Tibial nerve (tissue), 4 donors: ENCODE results near the gene DROSHA. TPM values are rescaled to one million over a fixed set of nuclear protein-coding genes. Genes with fewer than 3 reads are reported as not detected.

ENCODE experiments used
- DNase-seq, 2 donors: peaks; one replicate each; pipeline ENCODE4 v3.0.0-alpha.2; 2019; ENCODE audit warnings: low spot score in 2 of 2
- H3K27ac ChIP-seq, 4 donors: fragments of 200-600 bp; sonication (generic) in 3 of 4; one replicate each; pipeline ENCODE4 v1.5.1; 2017 to 2019; ENCODE audit warnings: mild to moderate bottlenecking in 1 of 4
- H3K27me3 ChIP-seq, 2 donors: fragments of 200-600 bp; sonication (generic) in 1 of 2; one replicate each; pipeline versions ENCODE4 v1.5.1 to v1.6.0; 2017 to 2019
- H3K36me3 ChIP-seq, 3 donors: fragments of 200-600 bp; sonication (generic); one replicate each; pipeline ENCODE4 v1.5.1; 2018 to 2019
- H3K4me1 ChIP-seq, 4 donors: fragments of 200-600 bp; sonication (generic) in 3 of 4; one replicate each; pipeline ENCODE4 v1.5.1; 2017 to 2019
- H3K4me3 ChIP-seq, 4 donors: fragments of 200-600 bp; sonication (generic) in 3 of 4; one replicate each; pipeline ENCODE4 v1.5.1; 2017 to 2019; ENCODE audit warnings: mild to moderate bottlenecking in 1 of 4, moderate library complexity in 1 of 4
- H3K9me3 ChIP-seq, 4 donors: fragments of 200-600 bp; sonication (generic) in 3 of 4; one replicate each; pipeline ENCODE4 v1.5.1; 2017 to 2019
- CTCF ChIP-seq, 5 experiments: fragments of 200-600 bp in 3 of 5; fragments of 450-650 bp in 2 of 5; sonication (generic) in 3 of 5; IDR thresholded peaks; one replicate each; pipeline ENCODE4 v1.5.1; 2016 to 2019; ENCODE audit warnings: antibody characterized with exemption in 5 of 5, mild to moderate bottlenecking in 3 of 5, moderate library complexity in 2 of 5
- EP300 ChIP-seq, 2 donors: sonication (generic); formaldehyde crosslinking; IDR thresholded peaks; one replicate each; pipeline ENCODE4 v1.6.1; 2017; ENCODE audit warnings: antibody characterized with exemption in 2 of 2, mild to moderate bottlenecking in 1 of 2
- POLR2A ChIP-seq, 2 donors: fragments of 450-650 bp; IDR thresholded peaks; one replicate each; pipeline ENCODE4 v1.6.1; 2017; ENCODE audit warnings: antibody characterized with exemption in 2 of 2, mild to moderate bottlenecking in 2 of 2, moderate library complexity in 2 of 2
- WGBS, 2 donors: methylation state at CpG; one replicate each; pipeline ENCODE4 v1.1.5; 2018; 5-methylcytosine and 5-hydroxymethylcytosine counted together
- total RNA-seq, 4 donors: library from RNA; depleted of rRNA; stranded (reverse); fragments of >200 nt; gene quantifications; one replicate each; pipeline ENCODE4 v1.1.0, GENCODE V29; 2016

DROSHA gene
- total RNA-seq, 4 donors from 2014 or later, result 53.0 to 65.9 (median 59.6) TPM

- Histone ChIP-seq H3K36me3 (peaks cover 0 to 60% (median 8%) of the 10 kb centered on the region in 3 donors), H3K9me3 (no peaks in the 10 kb centered on the region), H3K4me1 (peaks cover 0 to 10% (median 0%) of the 10 kb centered on the region in 4 donors), H3K27me3 (no peaks in the 10 kb centered on the region), H3K27ac (no peak overlapping the region), H3K4me3 (no peak overlapping the region)
- TF ChIP-seq POLR2A (IDR thresholded peaks at IDR 0.05) (no peak), EP300 (IDR thresholded peaks at IDR 0.05) (no peak), CTCF (IDR thresholded peaks at IDR 0.05) (no peak)
- WGBS, 2 donors, result 70 to 76% methylated on average over 2 of the region's 2 CpGs
- DNase-seq, result no peak
Observed at GRCh38 chr5:31471040-31471439, 60.9 kb downstream of the DROSHA start.

DNA sequence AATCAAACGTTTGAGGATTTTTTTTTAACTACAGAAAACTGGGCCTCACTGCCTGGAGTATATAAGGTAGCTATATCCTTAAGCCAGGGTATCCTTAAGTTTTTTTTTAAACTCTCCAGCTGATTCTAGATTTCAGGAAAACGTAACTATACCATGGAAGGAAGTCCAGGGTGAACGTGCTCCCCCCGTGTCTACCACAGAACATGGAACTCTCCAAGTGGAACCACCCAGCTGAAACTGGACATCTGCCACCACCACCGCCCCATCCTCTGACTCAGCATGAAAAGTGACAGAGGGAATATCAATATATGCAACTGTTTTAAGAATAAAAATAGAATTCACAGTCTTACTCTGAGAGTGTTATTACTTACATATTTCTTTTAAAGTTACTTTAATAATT, 61.3 kb downstream of the DROSHA start:
- Histone ChIP-seq H3K9me3 (no peaks in the 10 kb centered on the region), H3K27ac (no peak overlapping the region), H3K27me3 (no peaks in the 10 kb centered on the region), H3K4me3 (no peak overlapping the region), H3K36me3 (peaks cover 0 to 60% (median 8%) of the 10 kb centered on the region in 3 donors), H3K4me1 (peaks cover 0 to 10% (median 0%) of the 10 kb centered on the region in 4 donors)
- DNase-seq, result peak; percentile 20 to 47
- 47 to 51% methylated on average over 5 of the region's 5 CpGs for WGBS, 2 donors
- no peak for TF ChIP-seq CTCF (IDR thresholded peaks at IDR 0.05)
- no peak for TF ChIP-seq EP300 (IDR thresholded peaks at IDR 0.05)
- TF ChIP-seq POLR2A (IDR thresholded peaks at IDR 0.05), result no peak

DNA sequence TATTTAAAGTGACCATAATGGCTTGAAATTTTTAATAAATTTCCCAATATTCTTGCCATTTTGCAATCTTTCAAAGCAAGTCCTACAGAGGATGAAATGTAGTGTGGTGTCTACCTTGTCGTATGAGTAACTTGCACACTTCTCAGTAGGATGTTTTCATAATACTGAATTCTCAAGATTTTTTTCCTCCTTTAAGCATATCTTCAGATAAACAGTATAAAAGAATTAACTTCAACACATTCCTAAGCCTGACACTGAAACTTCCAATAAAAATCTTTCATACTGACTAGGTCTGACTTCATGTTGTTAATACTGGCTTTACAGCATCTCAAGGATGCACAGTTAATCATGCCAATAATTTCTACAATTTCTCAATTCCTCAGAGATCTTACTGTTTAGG, 62.0 kb downstream of the DROSHA start:
- WGBS, 2 donors, result 97% methylated on average over 1 of the region's 1 CpG
- TF ChIP-seq EP300 (IDR thresholded peaks at IDR 0.05) (no peak), CTCF (IDR thresholded peaks at IDR 0.05) (no peak), POLR2A (IDR thresholded peaks at IDR 0.05) (no peak)
- Histone ChIP-seq H3K36me3 (peaks cover 0 to 60% (median 9%) of the 10 kb centered on the region in 3 donors), H3K4me1 (peaks cover 0 to 10% (median 0%) of the 10 kb centered on the region in 4 donors), H3K4me3 (no peak overlapping the region), H3K27ac (no peak overlapping the region), H3K27me3 (no peaks in the 10 kb centered on the region), H3K9me3 (no peaks in the 10 kb centered on the region)
- no peak for DNase-seq

DNA sequence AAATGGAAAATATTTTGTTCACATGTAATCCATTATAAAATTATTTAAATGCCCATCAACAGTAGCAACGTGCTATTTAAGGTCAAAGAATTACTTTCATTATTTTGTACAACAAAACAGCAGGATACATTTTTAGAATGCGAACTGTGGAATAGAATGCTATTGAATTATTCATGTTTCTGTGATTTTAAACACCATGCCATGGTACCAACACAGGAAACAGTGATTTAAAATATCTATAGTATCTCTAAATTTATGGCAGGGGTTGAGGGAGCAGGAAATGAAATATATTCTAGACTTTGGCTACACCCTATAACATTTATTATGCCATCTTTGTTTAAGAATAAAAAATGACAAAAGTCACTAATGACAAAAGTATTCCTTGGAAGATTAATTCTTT, 62.4 kb downstream of the DROSHA start:
- no peak for TF ChIP-seq POLR2A (IDR thresholded peaks at IDR 0.05)
- TF ChIP-seq CTCF (IDR thresholded peaks at IDR 0.05), result no peak
- TF ChIP-seq EP300 (IDR thresholded peaks at IDR 0.05), result no peak
- H3K4me3 ChIP-seq, result no peak overlapping the region
- H3K9me3 ChIP-seq, result no peaks in the 10 kb centered on the region
- H3K27me3 ChIP-seq, result no peaks in the 10 kb centered on the region
- WGBS, 2 donors, result 83 to 91% methylated on average over 2 of the region's 2 CpGs
- H3K36me3 ChIP-seq, result peaks cover 0 to 61% (median 14%) of the 10 kb centered on the region in 3 donors
- peaks cover 0 to 10% (median 0%) of the 10 kb centered on the region in 4 donors for H3K4me1 ChIP-seq
- no peak for DNase-seq
- H3K27ac ChIP-seq, result no peak overlapping the region

- no peak for TF ChIP-seq POLR2A (IDR thresholded peaks at IDR 0.05)
- no peak for TF ChIP-seq CTCF (IDR thresholded peaks at IDR 0.05)
- TF ChIP-seq EP300 (IDR thresholded peaks at IDR 0.05), result no peak
- H3K27me3 ChIP-seq, result no peaks in the 10 kb centered on the region
- WGBS, 2 donors, result 96 to 100% methylated on average over 1 of the region's 1 CpG
- H3K36me3 ChIP-seq, result peaks cover 0 to 84% (median 14%) of the 10 kb centered on the region in 3 donors
- no peak overlapping the region for H3K4me3 ChIP-seq
- DNase-seq, result no peak
- no peak overlapping the region for H3K27ac ChIP-seq
- no peaks in the 10 kb centered on the region for H3K9me3 ChIP-seq
- H3K4me1 ChIP-seq, result peaks cover 0 to 1% (median 0%) of the 10 kb centered on the region in 4 donors
Observed at GRCh38 chr5:31465291-31465690, 66.6 kb downstream of the DROSHA start.
